ENCODE data around the gene C1orf116.

Gene C1orf116

DNA sequence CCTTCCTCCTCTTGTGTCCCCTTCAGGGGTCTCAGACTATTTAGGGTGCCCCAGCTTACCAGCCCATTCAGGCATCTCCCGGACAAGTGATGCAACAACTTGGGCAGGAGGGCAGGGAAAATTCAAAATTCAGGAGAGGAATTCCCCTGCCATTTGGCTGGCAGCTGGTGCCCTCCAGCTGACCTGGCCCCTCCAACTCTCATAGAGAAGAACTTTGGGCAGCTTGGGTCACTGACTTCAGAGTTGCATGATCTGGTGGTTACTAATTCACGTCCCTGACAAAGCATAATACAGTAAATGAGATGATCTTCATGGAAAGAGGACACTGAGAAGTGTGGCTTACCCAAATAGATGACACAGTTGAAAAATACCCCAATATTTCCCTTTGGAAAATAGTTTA is 62.1 kb downstream of the C1orf116 start, which contains the start of gene FCAMR:
FCAMR (minus strand) TSS at position 15 of the 400 bp plus-strand sequence. CDS start 335 bp downstream, outside the sequence.
- Histone ChIP-seq H3K27me3 (ENCODE audit: control insufficient read depth, insufficient read depth, low read length) (no peaks in the 10 kb centered on the region), H3K36me3 (ENCODE audit: control insufficient read depth, insufficient read depth, low read length) (no peaks in the 10 kb centered on the region), H3K9me3 (ENCODE audit: control insufficient read depth, insufficient read depth, low read length) (no peaks in the 10 kb centered on the region), H3K9ac (ENCODE audit: low read depth, low read length) (no peak within 1 kb of the TSS), H3K4me3 (ENCODE audit: low read depth, low read length) (no peak within 1 kb of the TSS), H3K4me1 (ENCODE audit: control insufficient read depth, insufficient read depth, low read length) (no peaks in the 10 kb centered on the region)

DNA sequence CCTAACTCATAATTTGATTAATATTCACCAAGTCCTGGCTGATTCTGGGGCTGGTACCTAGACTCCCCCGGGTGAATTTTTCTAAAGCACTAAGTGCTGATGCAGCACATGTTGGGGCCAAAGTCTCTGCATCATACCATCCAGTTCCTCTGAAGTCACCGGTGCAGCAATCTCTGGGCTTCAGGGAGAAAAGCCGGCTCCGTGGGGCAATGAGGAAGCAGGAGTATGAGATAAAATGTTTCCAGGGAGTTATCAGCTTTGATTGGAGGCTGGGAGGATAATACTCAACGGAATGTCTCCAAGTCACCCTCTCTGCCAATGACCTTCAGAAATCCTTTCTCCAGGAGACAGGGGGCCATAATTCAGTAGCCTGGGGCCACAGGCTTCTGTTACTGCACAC is 63.5 kb downstream of the C1orf116 start:
- no peak overlapping the region for H3K4me3 ChIP-seq (ENCODE audit: low read depth, low read length)
- H3K36me3 ChIP-seq (ENCODE audit: control insufficient read depth, insufficient read depth, low read length), result no peaks in the 10 kb centered on the region
- no peaks in the 10 kb centered on the region for H3K9me3 ChIP-seq (ENCODE audit: control insufficient read depth, insufficient read depth, low read length)
- H3K9ac ChIP-seq (ENCODE audit: low read depth, low read length), result no peak overlapping the region
- H3K4me1 ChIP-seq (ENCODE audit: control insufficient read depth, insufficient read depth, low read length), result no peaks in the 10 kb centered on the region
- no peaks in the 10 kb centered on the region for H3K27me3 ChIP-seq (ENCODE audit: control insufficient read depth, insufficient read depth, low read length)

Data from iPS-15b (cell line).